PC-9 (cell line): ENCODE measurements around the gene GPX3. TPM values are rescaled to one million over a fixed set of nuclear protein-coding genes. Genes with fewer than 3 reads are reported as not detected.

Experiments used
- BruUV-seq: library from RNA; stranded (reverse); fragments of 400-500 nt; replicated peaks from 2 replicates; lab custom pipeline; 2021; lab: Mats Ljungman, UMichigan
- CTCF ChIA-PET: fragments of 300-600 bp; sonication (Branson Sonifier 250); formaldehyde crosslinking; loops from one replicate; lab custom pipeline; 2022; ENCODE audit warnings: antibody characterized with exemption; lab: Charles Lee
- POLR2A ChIA-PET: fragments of 300-600 bp; sonication (Branson Sonifier 250); formaldehyde crosslinking; loops from one replicate; lab custom pipeline; 2022; ENCODE audit warnings: antibody characterized with exemption; ENCODE audit not compliant: unreplicated experiment; lab: Charles Lee
- DNase-seq, 2 experiments: peaks; one replicate each; pipeline versions ENCODE4 v3.0.0 to v3.0.0-alpha.2; 2015 to 2022; ENCODE audit warnings: mixed read lengths in 1 of 2
- H2AFZ ChIP-seq: fragments of 200-600 bp; sonication (generic); 2 replicates; pipeline ENCODE4 v1.8.1; 2017; ENCODE audit warnings: antibody characterized with exemption
- H3F3A ChIP-seq: fragments of 200-600 bp; sonication (generic); 2 replicates; pipeline ENCODE4 v1.8.1; 2017; ENCODE audit warnings: antibody characterized with exemption, mild to moderate bottlenecking, low read depth; ENCODE audit not compliant: insufficient read depth
- H3K27ac ChIP-seq: fragments of 200-600 bp; sonication (generic); 2 replicates; pipeline ENCODE4 v1.6.1; 2016; ENCODE audit warnings: mixed run types
- H3K27me3 ChIP-seq: fragments of 200-600 bp; sonication (generic); 2 replicates; pipeline ENCODE4 v1.6.1; 2016; ENCODE audit warnings: low read depth, mixed run types; ENCODE audit not compliant: insufficient read depth
- H3K36me3 ChIP-seq: fragments of 200-600 bp; sonication (generic); 2 replicates; pipeline ENCODE4 v1.6.1; 2016; ENCODE audit warnings: low read depth, mixed run types
- H3K4me1 ChIP-seq: fragments of 200-600 bp; sonication (generic); replicated peaks from 2 replicates; pipeline ENCODE4 v1.6.1; 2016; ENCODE audit warnings: mixed run types; ENCODE audit not compliant: insufficient read depth
- H3K4me2 ChIP-seq: fragments of 200-600 bp; sonication (generic); 2 replicates; pipeline ENCODE4 v1.6.1; 2017; ENCODE audit warnings: mixed run types
- H3K4me3 ChIP-seq: fragments of 200-600 bp; sonication (generic); 2 replicates; pipeline ENCODE4 v1.6.1; 2016; ENCODE audit warnings: mixed run types
- H3K79me2 ChIP-seq: fragments of 200-600 bp; sonication (generic); 2 replicates; pipeline ENCODE4 v1.6.1; 2017; ENCODE audit warnings: low read depth, mixed run types
- H3K9me2 ChIP-seq: fragments of 200-600 bp; sonication (generic); 2 replicates; pipeline ENCODE4 v1.8.1; 2017; ENCODE audit warnings: mild to moderate bottlenecking; ENCODE audit not compliant: insufficient read depth
- H3K9me3 ChIP-seq: fragments of 200-600 bp; sonication (generic); 2 replicates; pipeline ENCODE4 v1.8.1; 2016; ENCODE audit warnings: low read depth; ENCODE audit not compliant: insufficient read depth
- H4K20me1 ChIP-seq: fragments of 200-600 bp; sonication (generic); 2 replicates; pipeline ENCODE4 v1.8.1; 2017; ENCODE audit not compliant: insufficient read depth
- EZH2 ChIP-seq: fragments of 200-600 bp; sonication (generic); IDR thresholded peaks from 2 replicates; pipeline ENCODE4 v1.8.0; 2017; ENCODE audit warnings: antibody characterized with exemption, low read depth
- intact Hi-C: fragments of 100-400 bp; cut with micrococcal nuclease; formaldehyde crosslinking; loops from one replicate; pipeline ENCODE4 v1.10.0; 2022; ENCODE audit not compliant: unreplicated experiment
- total RNA-seq: library from RNA; stranded (reverse); gene quantifications from 2 replicates; pipeline ENCODE4 v1.2.3, GENCODE V29; 2021
- TF ChIP-seq, protein P1 (sequence below): fragments of 200-600 bp; sonication (generic); conservative IDR thresholded peaks from 2 replicates; pipeline ENCODE4 v1.6.1; 2017; ENCODE audit warnings: mixed run types, antibody characterized with exemption, mild to moderate bottlenecking, moderate library complexity

The GPX3 gene
- total RNA-seq, 1 experiment from 2014 or later, result 93.2 TPM

DNA sequence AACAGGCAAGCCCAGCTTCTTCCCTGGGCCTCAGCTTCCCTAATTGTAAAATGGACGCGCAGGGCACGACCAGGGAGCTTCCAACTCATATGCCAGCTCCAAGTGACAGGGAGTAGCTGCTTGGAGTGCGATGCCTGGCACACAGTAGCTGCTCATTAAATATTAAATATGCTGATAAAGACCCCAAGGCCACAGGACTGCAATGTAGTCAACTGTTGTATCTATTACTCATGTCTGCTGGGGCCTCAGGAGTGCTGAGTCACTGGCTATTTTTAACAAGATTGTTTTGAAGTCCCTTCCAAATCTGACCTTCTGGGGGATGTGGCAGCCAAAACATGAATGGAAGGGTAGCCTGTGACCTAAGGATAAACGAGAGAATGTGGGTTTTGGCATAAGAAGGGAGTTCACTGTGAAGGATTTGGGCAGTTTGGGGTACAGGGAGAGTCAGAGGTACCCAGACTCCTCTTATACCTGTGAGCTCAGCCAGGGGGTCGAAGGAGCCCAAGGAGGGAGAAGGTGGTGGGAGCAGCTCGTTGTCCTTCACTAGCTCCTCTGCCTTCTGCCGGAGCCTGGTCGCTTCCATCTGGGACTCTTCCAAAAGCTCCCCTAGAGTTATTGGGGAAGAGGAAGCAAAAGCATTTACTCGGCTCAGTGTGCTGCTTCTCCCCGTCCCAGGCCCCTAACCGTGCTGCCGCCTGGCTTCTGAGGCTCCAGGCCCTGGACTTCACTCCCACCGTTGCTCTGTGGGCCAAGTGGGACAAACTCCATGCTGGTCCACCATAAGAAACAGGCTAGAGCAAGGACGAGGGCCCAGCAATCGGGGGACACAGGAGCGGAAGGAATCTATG lies 43.0 kb downstream of the GPX3 start:
- H4K20me1 ChIP-seq, result no peaks in the 10 kb centered on the region; the same call in 1 of the 2 replicates
- POLR2A ChIA-PET, result no interaction called here
- H3K79me2 ChIP-seq, result peaks cover 49% of the 10 kb centered on the region
- TF ChIP-seq, protein P1, sequence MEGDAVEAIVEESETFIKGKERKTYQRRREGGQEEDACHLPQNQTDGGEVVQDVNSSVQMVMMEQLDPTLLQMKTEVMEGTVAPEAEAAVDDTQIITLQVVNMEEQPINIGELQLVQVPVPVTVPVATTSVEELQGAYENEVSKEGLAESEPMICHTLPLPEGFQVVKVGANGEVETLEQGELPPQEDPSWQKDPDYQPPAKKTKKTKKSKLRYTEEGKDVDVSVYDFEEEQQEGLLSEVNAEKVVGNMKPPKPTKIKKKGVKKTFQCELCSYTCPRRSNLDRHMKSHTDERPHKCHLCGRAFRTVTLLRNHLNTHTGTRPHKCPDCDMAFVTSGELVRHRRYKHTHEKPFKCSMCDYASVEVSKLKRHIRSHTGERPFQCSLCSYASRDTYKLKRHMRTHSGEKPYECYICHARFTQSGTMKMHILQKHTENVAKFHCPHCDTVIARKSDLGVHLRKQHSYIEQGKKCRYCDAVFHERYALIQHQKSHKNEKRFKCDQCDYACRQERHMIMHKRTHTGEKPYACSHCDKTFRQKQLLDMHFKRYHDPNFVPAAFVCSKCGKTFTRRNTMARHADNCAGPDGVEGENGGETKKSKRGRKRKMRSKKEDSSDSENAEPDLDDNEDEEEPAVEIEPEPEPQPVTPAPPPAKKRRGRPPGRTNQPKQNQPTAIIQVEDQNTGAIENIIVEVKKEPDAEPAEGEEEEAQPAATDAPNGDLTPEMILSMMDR, result no peak
- TF ChIP-seq EZH2, result no peak
- H3F3A ChIP-seq, result peaks cover 7% of the 10 kb centered on the region; the same call in 1 of the 2 replicates
- no TSS peak for BruUV-seq
- no peaks in the 10 kb centered on the region for H3K9me2 ChIP-seq
- CTCF ChIA-PET, result interaction anchor here (0.8 kb wide), 1 partner anchor 15 kb away, joined by 3 read pairs; no protein-coding TSS in a partner anchor
- H3K9me3 ChIP-seq, result no peaks in the 10 kb centered on the region
- H3K4me2 ChIP-seq, result peak overlapping the region; percentile 37
- H3K4me1 ChIP-seq, result peaks cover 38% of the 10 kb centered on the region
- no peak overlapping the region for H2AFZ ChIP-seq
- peak overlapping the region; percentile 53 for H3K27ac ChIP-seq
- H3K36me3 ChIP-seq, result peaks cover 17% of the 10 kb centered on the region
- H3K4me3 ChIP-seq, result no peak overlapping the region
- intact Hi-C loops, result loop anchor here (1.0 kb wide), 1 partner anchor 9 kb away; no protein-coding TSS in a partner anchor
- peak in 1 of 2 experiments; percentile 55 for DNase-seq
- H3K27me3 ChIP-seq, result no peaks in the 10 kb centered on the region

DNA sequence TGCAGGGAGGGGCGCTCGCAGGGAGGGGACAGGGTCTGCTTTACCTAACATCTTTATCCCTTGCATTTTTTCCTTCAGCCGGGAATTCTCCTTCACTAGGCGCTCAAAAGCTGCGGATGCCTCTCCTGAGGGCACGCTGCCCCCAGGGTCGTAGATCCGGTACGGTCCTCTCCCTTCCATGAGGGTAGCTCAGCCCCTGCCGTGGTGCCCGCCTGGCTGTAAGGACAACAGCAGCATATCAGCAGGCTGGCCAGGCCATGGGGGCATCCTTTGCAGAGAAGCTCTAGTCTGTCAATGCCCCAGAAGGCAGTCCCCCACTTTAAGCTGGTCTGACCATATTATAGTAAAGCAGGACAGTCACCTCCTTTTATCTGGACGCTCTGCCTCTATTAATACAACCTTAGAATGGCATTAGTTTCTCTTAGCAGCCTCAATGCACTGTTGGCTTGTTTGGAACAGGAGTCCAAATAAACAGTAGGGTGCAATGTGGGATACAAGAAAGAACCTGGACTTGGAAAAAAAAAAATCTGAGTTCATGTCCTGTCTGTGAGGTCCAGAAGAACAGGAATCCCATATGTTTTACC lies 44.6 kb downstream of the GPX3 start:
- BruUV-seq, result no TSS peak
- Histone ChIP-seq H3K79me2 (peaks cover 66% of the 10 kb centered on the region), H3K27ac (no peak overlapping the region), H3K27me3 (no peaks in the 10 kb centered on the region), H3K36me3 (peaks cover 17% of the 10 kb centered on the region), H3F3A (peaks cover 7% of the 10 kb centered on the region; the same call in 1 of the 2 replicates), H3K9me3 (no peaks in the 10 kb centered on the region), H2AFZ (no peak overlapping the region), H3K4me2 (no peak overlapping the region), H3K4me1 (peaks cover 30% of the 10 kb centered on the region), H3K9me2 (no peaks in the 10 kb centered on the region), H3K4me3 (no peak overlapping the region), H4K20me1 (no peaks in the 10 kb centered on the region; the same call in 1 of the 2 replicates)
- intact Hi-C loops, result no loop called here
- TF ChIP-seq EZH2, result no peak
- TF ChIP-seq, protein P1, result no peak
- no peak for DNase-seq
- POLR2A ChIA-PET, result no interaction called here
- CTCF ChIA-PET, result no interaction called here

DNA sequence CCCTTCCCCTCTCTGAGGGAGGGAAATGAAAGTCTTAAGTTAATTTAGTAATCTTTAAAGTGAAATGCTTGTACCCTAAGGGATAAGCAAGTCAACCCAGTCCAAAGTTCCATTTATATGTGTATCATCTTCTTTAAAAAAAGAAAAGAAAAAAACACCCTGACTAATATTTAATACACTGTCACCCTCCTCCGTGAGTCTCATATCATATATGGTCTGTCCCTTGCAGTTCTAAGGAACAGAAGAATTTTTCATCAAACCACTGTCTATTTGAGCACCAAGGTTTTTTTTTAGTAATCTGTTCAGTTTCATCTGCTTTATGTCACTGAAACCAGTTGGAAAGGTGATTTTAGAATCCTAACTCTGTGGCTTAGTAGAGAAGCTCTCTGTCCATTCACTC lies 45.2 kb downstream of the GPX3 start:
- POLR2A ChIA-PET, result no interaction called here
- BruUV-seq, result no TSS peak
- no peaks in the 10 kb centered on the region for H3K9me3 ChIP-seq
- no peak for TF ChIP-seq EZH2
- TF ChIP-seq, protein P1, result no peak
- peaks cover 72% of the 10 kb centered on the region for H3K79me2 ChIP-seq
- H3K4me1 ChIP-seq, result peaks cover 24% of the 10 kb centered on the region
- DNase-seq, result no peak
- intact Hi-C loops, result no loop called here
- H3K4me2 ChIP-seq, result no peak overlapping the region
- H3K36me3 ChIP-seq, result peaks cover 11% of the 10 kb centered on the region
- H3K27me3 ChIP-seq, result no peaks in the 10 kb centered on the region
- H3K9me2 ChIP-seq, result no peaks in the 10 kb centered on the region
- H3K27ac ChIP-seq, result no peak overlapping the region
- 0 out of 2 replicates have a peak, but pooled peaks cover 1% of the 10 kb centered on the region for H3F3A ChIP-seq
- H4K20me1 ChIP-seq, result no peaks in the 10 kb centered on the region; the same call in 1 of the 2 replicates
- H2AFZ ChIP-seq, result no peak overlapping the region
- H3K4me3 ChIP-seq, result no peak overlapping the region
- CTCF ChIA-PET, result no interaction called here
